ENCODE results near the gene SH3BP4. TPM values are rescaled to one million over a fixed set of nuclear protein-coding genes. Genes with fewer than 3 reads are reported as not detected.
A peak's percentile ranks its signal among the peaks of the same experiment; 100 is the strongest.

The SH3BP4 gene
- total RNA-seq, 1 experiment from 2014 or later = 117 TPM

DNA sequence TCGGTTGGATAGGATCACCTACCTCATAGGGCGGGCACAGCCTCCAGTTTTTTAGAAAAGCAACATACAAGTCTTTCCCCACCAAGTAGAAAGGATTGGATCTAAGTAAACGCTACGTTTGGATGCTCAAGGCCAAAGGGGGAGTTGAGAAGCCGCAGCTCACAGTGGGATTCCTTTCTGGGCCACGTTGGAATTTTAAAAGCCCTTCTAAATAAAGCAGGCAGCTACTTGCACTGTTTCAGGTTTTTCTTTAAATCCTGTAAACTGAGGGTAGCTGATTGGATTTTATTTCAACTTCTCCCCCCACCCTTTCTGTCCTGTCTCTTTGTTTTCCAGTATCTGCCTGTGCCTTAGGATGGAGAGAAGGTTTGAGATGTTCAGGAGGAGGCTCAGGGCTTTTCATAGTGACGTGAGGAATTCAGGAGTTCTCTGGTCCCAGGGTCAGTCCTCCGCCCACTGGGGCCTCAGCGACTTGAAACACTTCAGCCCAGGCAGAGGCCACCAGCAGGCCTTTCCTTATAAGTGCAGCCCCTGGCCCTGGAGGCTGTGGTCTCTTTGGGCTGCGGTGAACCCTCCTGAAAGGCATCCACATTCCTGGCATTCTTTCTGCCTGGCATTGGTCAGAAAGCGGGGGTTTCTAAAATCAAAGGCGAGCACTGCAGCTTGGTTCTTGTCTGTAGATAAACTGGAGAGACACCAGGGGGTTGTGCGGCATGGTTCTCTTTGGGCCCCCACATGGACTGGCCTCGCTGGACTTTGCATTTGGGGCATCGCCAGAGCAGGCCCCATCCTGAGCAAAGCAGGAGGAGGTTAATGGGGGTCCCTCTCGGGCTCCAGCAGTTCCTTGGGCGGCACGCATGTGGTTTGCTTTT, 44.5 kb downstream of the SH3BP4 start:
- Histone ChIP-seq H3K27me3 (replicated peaks) (no peaks in the 10 kb centered on the region), H3K4me3 (no peak overlapping the region), H3K27ac (peak overlapping the region; percentile 80), H3K4me1 (replicated peaks) (peaks cover 89% of the 10 kb centered on the region), H3K9me3 (replicated peaks) (no peaks in the 10 kb centered on the region), H3K36me3 (peaks cover 84% of the 10 kb centered on the region)
- peak; percentile 98 to 99 for DNase-seq (ENCODE audit: low read depth in 1 of 2, low spot score in 2 of 2)

DNA sequence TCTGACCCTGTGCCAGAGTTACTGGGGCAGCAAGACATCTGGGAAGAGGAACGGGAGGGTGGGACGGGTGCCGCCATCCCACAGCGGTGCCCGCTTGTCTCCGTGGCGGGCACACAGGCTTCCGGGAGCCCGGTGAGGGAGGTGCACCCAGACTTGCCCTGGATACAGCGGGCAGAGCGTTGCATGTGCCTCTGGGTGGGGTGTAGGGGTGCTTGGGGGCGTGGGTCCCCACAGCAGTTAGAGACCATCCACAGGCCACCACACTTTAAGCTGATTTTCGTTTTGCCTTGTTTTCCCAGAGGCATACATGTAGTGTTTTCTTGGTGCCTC, 45.1 kb downstream of the SH3BP4 start:
- H3K4me1 ChIP-seq (replicated peaks) = peaks cover 87% of the 10 kb centered on the region
- H3K36me3 ChIP-seq = peaks cover 83% of the 10 kb centered on the region
- DNase-seq (ENCODE audit: low read depth in 1 of 2, low spot score in 2 of 2) = peak in 1 of 2 experiments; percentile 47
- no peaks in the 10 kb centered on the region for H3K27me3 ChIP-seq (replicated peaks)
- H3K27ac ChIP-seq = peak overlapping the region; percentile 80
- no peak overlapping the region for H3K4me3 ChIP-seq
- no peaks in the 10 kb centered on the region for H3K9me3 ChIP-seq (replicated peaks)

DNA sequence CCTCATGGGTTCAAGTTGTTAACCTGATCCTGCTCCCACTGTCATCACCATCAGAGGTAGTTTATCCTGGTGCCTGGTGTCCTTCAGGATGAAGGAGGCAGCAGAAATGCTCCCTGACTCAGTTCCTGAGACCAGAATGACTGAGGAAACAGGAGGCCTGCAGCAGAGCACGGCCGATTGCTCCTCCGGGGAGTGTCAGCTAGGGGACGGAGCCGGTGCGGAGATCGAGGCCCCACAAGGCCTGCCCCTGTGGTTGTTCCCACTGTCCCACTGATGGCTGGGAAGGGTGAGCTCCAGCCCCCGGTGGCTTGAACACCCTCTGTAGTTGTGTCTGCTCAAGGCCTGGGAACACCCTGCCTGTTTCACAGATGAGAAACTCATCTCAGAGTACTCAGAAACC, 45.6 kb downstream of the SH3BP4 start:
- Histone ChIP-seq H3K4me1 (replicated peaks) (peaks cover 87% of the 10 kb centered on the region), H3K9me3 (replicated peaks) (no peaks in the 10 kb centered on the region), H3K4me3 (no peak overlapping the region), H3K27me3 (replicated peaks) (no peaks in the 10 kb centered on the region), H3K27ac (peak overlapping the region; percentile 80), H3K36me3 (peaks cover 85% of the 10 kb centered on the region)
- DNase-seq (ENCODE audit: low read depth in 1 of 2, low spot score in 2 of 2) = peak in 1 of 2 experiments; percentile 55

DNA sequence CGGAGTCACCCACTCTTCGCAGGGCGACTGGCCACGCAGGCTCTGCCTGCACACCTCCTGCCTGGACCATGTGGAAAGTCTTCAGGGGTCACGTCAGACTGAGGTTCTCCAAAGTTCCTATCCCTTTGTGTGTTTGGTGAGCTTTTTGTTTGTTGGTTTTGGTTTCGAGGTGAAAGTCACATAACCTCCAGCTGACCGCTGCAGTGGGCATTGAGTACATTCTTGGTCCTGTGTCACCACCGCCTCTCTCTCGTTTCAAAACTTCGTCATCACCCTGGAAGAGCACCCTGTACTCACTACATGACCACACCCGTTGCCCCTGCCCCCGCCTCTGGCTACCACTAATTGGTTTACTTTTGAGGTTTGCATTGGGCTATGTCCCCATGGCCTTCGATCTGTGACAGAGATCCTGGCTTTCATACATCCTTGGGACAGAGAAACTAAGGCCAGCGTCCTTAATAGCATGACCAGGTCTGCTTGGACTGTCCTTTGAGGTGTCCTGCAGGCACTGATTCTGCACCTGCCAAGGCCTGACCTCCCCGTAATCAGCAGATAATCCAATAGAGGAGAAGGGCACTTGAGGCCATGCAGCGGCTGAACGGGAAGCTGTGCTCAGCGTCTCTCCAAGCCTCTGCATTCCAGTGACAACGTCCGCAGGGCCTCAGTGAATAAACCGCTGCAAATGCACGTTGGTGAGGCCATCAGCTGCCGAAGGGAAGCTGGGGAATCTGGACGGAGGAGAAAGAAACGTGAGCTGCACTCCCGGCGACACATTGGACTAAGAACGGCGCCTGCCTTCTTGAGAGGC, 46.8 kb downstream of the SH3BP4 start:
- peak; percentile 94 to 95 for DNase-seq (ENCODE audit: low read depth in 1 of 2, low spot score in 2 of 2)
- Histone ChIP-seq H3K4me3 (no peak overlapping the region), H3K27ac (peak overlapping the region; percentile 80), H3K9me3 (replicated peaks) (no peaks in the 10 kb centered on the region), H3K4me1 (replicated peaks) (peaks cover 78% of the 10 kb centered on the region), H3K27me3 (replicated peaks) (no peaks in the 10 kb centered on the region), H3K36me3 (peaks cover 88% of the 10 kb centered on the region)

DNA sequence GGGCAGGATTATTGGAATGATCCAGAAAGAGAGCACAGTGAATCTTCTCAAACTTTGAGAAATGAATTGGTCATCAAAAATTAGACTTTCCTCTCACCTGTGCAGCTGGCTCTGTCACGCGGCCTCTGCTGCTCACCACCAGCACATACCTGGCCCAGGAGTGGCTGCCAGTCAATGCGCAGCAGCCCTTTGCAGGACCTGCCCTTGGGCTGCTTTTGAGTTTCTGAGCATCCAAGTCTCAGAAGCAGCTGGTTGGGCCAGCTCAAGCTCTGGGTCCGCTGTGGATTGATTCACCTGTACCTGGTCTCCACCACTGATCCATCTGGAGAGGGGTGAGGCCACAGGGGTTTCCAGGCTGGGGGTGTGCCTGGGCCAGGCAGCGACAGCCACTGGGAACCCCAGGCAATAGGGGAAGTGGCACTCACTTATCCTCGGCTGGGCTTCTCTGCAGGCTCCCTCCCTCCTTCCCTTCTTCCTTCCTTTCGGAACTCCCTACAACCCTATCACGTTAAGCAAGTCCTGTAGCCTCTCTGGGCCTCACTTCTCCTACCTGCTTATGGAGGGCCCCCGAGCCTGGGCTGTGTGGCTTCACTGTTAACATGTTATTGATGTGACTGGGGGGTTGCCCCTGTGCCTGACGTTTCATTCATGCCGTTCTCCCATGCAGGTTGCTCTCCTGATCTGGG, 48.1 kb downstream of the SH3BP4 start:
- H3K4me1 ChIP-seq (replicated peaks) = peaks cover 69% of the 10 kb centered on the region
- H3K27ac ChIP-seq = peak overlapping the region; percentile 80
- peaks cover 90% of the 10 kb centered on the region for H3K36me3 ChIP-seq
- no peaks in the 10 kb centered on the region for H3K27me3 ChIP-seq (replicated peaks)
- H3K9me3 ChIP-seq (replicated peaks) = no peaks in the 10 kb centered on the region
- H3K4me3 ChIP-seq = no peak overlapping the region
- no peak for DNase-seq (ENCODE audit: low read depth in 1 of 2, low spot score in 2 of 2)

DNA sequence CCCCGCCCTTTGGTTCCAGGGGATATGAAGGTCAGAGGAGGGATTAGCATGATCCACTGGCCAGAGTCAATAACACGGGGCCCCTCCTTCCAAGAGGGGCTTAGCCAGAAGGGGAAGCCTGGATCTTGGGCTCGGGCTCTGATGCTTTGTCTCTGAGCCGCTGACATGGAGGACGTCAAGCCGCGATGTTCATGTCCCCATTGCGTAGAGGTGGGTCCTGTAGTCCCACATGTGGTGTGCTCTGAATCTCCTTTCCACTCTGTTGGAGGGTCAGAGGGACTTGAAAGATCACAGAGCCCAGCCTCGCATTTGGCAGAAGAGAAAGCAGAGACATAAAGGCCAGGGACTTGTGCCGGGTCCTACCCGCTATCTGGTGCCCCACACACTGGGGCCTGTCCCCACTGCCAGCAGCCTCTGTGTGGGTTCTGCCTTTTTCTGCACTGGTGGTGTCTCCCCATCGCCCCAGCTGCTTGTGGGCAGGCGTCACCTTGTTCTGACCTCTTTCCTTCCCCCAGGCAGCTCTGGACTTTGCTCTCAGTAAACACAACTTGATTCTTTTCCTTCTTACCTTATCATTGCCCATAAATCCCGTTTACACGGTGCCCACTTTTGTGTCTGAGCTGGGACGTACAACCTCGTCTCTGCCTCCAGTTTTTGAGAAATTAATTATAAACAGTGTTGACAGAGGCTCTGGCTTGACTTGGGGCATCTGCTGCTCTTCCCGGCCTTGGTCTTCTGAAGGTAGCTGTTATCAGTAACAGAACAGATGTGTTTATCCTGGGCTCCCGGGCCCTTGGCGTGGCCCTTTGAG, 48.8 kb downstream of the SH3BP4 start:
- peak overlapping the region; percentile 18 for H3K27ac ChIP-seq
- no peak for DNase-seq (ENCODE audit: low read depth in 1 of 2, low spot score in 2 of 2)
- peaks cover 68% of the 10 kb centered on the region for H3K4me1 ChIP-seq (replicated peaks)

DNA sequence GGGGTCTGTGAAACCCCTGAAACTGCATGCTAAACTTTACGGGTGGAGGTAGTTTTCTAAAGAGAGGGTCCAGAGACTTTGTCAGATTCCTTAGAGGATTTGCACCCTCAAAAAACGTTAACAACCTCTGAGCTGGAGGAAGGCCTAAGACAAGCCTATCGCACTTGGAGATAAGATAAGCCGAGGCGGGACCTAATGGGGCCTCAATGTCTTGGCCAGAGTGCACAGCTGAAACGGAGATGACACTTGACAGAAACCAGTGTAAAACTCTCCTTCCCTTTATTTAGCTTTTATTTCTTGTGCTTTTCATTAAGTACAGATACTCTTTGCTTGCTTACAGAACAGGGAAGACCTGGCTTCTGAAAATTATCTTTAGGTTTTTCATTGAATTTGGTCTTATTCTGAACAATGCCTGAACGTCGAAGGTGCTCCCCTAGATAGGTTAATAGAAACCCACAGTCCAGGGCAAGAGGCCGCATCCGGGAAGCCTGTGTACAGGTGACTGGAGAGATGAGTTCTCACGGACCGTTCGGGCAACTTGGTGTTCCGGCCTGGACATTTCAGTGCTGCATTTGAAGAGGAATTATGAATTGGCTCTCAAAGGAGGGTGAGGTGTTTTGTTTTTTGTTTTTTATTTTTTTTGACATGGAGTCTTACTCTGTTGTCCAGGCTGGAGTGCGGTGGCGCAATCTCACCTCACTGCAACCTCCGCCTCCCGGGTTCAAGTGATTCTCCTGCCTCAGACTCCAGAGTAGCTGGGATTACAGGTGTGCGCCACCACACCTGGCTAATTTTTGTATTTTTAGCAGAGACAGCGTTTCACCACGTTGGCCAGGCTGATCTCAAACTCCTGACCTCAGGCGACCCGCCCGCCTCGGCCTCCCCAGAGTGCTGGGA, 49.7 kb downstream of the SH3BP4 start:
- H3K36me3 ChIP-seq = peaks cover 94% of the 10 kb centered on the region
- no peak for DNase-seq (ENCODE audit: low read depth in 1 of 2, low spot score in 2 of 2)
- H3K9me3 ChIP-seq (replicated peaks) = no peaks in the 10 kb centered on the region
- H3K27ac ChIP-seq = peak overlapping the region; percentile 18; the same call in 1 of the 2 replicates
- H3K27me3 ChIP-seq (replicated peaks) = no peaks in the 10 kb centered on the region
- H3K4me1 ChIP-seq (replicated peaks) = peaks cover 68% of the 10 kb centered on the region
- no peak overlapping the region for H3K4me3 ChIP-seq

More for the DNA sequence above, 48.8 kb downstream of the SH3BP4 start:
- H3K9me3 ChIP-seq (replicated peaks) = no peaks in the 10 kb centered on the region
- H3K27me3 ChIP-seq (replicated peaks) = no peaks in the 10 kb centered on the region
- H3K4me3 ChIP-seq = no peak overlapping the region
- H3K36me3 ChIP-seq = peaks cover 90% of the 10 kb centered on the region

DNA sequence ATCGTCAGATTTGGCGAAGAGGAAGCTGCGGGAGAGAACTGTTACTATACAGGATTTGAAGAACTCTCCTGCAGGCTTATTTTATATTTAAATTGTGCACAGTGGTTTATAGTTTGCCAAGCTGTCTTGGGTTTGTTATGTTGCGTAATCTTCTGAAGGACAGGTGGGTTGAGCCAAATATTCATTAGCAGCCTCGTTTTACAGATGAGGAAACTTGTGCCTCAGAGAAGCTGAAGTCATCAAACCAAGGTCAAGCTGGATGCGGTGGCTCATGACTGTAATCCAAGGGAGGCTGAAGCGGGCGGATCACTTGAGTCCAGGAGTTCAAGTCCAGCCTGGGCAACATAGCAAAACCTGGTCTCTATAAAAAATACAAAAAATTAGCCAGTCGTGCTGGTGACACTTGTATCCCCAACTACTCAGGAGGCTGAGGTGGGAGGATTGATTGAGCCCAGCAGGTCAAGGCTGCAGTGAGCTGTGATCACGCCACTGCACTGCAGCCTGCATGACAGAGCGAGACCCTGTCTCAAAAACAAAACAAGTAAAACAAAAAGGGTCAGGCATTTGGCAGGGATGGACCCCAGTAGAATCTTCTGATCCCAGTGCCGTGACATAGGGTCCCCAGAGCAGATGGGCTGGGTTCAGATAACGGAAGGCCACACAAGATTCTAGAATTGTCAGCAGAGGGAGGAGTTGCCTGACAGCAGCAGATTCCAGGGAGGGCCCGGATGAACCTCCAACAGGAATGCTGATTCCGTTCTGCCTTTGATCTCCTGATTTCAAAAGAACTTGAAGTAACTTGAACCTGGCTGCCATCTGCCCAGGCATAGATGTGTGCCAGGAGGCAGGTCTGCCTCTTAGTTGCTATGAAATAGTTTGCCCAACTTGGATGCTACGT, 50.6 kb downstream of the SH3BP4 start:
- Histone ChIP-seq H3K27ac (no peak overlapping the region), H3K4me3 (no peak overlapping the region), H3K27me3 (replicated peaks) (no peaks in the 10 kb centered on the region), H3K36me3 (peaks cover 95% of the 10 kb centered on the region), H3K9me3 (replicated peaks) (no peaks in the 10 kb centered on the region), H3K4me1 (replicated peaks) (peaks cover 68% of the 10 kb centered on the region)
- no peak for DNase-seq (ENCODE audit: low read depth in 1 of 2, low spot score in 2 of 2)

DNA sequence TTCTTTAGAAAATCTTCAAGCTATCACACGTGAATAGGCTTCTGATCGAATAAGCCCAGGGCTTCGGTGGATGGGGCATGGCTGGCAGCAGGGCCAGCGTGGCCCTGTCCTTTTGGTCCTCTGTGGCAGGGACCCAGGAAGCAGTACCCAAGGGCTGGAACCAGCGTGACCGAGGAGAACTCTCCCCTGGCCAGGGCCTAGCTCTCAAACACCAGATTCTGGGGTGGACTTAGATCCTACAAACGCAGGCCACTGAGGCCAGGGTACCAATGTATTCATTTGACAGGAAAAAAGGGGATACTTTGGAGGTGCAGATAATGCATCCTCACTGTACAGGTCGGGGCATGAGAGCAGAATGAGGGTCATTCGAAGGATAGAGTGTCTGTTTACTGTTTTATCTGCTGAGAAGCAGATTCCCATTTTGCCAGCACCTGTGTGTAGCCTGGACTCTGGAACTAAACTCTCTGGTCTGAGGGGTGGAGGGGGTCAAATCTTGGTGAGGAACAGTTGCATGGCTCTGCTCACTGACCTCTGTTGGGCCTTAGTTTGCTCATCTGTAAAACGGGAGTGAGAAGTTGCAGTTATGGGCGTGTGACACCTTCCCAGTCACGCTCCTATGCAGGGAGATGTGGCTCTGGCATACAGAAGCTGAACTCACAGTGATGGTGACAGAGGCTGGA, 51.4 kb downstream of the SH3BP4 start:
- no peak for DNase-seq (ENCODE audit: low read depth in 1 of 2, low spot score in 2 of 2)
- Histone ChIP-seq H3K27me3 (replicated peaks) (no peaks in the 10 kb centered on the region), H3K36me3 (peaks cover 95% of the 10 kb centered on the region), H3K4me3 (no peak overlapping the region), H3K4me1 (replicated peaks) (peaks cover 68% of the 10 kb centered on the region), H3K27ac (no peak overlapping the region), H3K9me3 (replicated peaks) (no peaks in the 10 kb centered on the region)

DNA sequence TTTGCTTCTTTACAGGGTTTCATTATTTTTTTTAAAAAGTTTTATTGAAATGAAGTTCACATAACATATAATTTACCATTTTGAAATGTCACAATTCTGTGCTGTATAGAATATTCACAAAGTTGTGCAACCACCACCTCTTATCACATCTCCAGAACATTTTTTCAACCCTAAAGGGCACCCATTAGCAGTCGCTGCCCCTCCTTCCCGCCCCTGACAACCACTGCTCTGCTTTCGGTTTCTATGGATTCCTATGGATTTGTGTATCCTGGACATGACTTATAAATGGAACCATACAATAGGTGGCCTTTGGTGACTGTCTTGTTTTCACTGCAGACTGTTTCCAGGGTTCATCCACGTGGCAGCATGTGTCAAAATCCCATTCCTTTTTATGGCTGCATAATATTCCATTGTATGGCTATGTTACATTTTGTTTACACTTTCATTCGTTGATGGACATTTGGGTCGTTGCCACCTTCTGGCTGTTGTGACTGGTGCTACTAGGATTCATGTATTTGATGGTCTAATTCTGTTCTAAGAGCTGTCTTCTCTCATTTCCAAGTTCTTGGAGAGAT, 52.6 kb downstream of the SH3BP4 start:
- DNase-seq (ENCODE audit: low read depth in 1 of 2, low spot score in 2 of 2) = no peak
- Histone ChIP-seq H3K4me3 (no peak overlapping the region), H3K9me3 (replicated peaks) (no peaks in the 10 kb centered on the region), H3K27ac (no peak overlapping the region), H3K27me3 (replicated peaks) (no peaks in the 10 kb centered on the region), H3K36me3 (peaks cover 99% of the 10 kb centered on the region), H3K4me1 (replicated peaks) (peaks cover 65% of the 10 kb centered on the region)

DNA sequence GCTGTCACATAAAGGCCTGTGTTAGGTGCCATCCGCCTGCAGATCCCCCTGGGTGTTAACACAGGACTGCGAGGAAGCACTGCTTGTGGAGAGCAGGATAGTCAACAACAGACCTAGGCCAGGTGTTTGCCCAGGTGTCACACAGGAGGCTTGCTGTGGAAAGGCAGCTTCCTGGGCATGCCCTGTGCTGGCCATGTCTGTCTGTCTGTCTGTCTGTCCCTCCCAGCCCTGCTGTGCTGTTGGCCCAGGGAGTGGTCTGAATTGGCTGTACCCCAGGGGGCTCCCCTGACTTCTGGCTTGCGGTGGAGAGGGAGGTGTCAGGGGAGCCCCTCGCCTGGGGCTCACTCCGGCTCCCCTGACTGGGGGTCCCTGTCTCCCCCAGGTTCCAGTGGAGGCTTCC, 53.2 kb downstream of the SH3BP4 start:
- Histone ChIP-seq H3K4me1 (replicated peaks) (peaks cover 59% of the 10 kb centered on the region), H3K36me3 (peaks cover 99% of the 10 kb centered on the region), H3K27ac (no peak overlapping the region), H3K9me3 (replicated peaks) (no peaks in the 10 kb centered on the region; the same call in 1 of the 2 replicates), H3K27me3 (replicated peaks) (no peaks in the 10 kb centered on the region), H3K4me3 (no peak overlapping the region)
- DNase-seq (ENCODE audit: low read depth in 1 of 2, low spot score in 2 of 2) = no peak

All from SJSA1 (cell line).